Mesenchymal stem cell (in vitro differentiated cells and primary cell): Measurements from ENCODE around the gene CALHM2.
"Not testable (repeated sequence)": the region's sequence is repeated elsewhere in the genome, so short reads cannot be mapped to it uniquely, and the experiment has no call there.

ENCODE experiments used
- DNase-seq: peaks from one replicate; pipeline ENCODE4 v3.0.0-alpha.2; 2013
- H2AFZ ChIP-seq: one replicate; pipeline ENCODE4 v1.6.1; 2013; ENCODE audit warnings: low read depth, mild to moderate bottlenecking, control low read depth, inconsistent platforms, low read length, moderate library complexity
- H2AK5ac ChIP-seq: 2 replicates; pipeline ENCODE4 v1.6.1; 2013; ENCODE audit warnings: low read length, moderate library complexity, mild to moderate bottlenecking, inconsistent platforms; ENCODE audit not compliant: severe bottlenecking
- H2BK120ac ChIP-seq: one replicate; pipeline ENCODE4 v1.6.1; 2013; ENCODE audit warnings: low read depth, mild to moderate bottlenecking, inconsistent platforms, low read length, moderate library complexity
- H2BK12ac ChIP-seq, 2 experiments: one replicate each; pipeline ENCODE4 v1.6.1; 2013; ENCODE audit warnings: inconsistent platforms in 2 of 2, low read length in 2 of 2, mild to moderate bottlenecking in 2 of 2, moderate library complexity in 2 of 2, control low read depth in 1 of 2
- H2BK15ac ChIP-seq: one replicate; pipeline ENCODE4 v1.6.1; 2013; ENCODE audit warnings: mild to moderate bottlenecking, low read depth, inconsistent platforms; ENCODE audit not compliant: poor library complexity, severe bottlenecking
- H2BK5ac ChIP-seq: 2 replicates; pipeline ENCODE4 v1.6.1; 2013; ENCODE audit warnings: low read depth, mild to moderate bottlenecking, low read length, control low read depth, inconsistent platforms; ENCODE audit not compliant: poor library complexity, severe bottlenecking
- H3K14ac ChIP-seq, 2 experiments: one replicate each; pipeline ENCODE4 v1.6.1; 2013; ENCODE audit warnings: inconsistent platforms in 2 of 2, low read length in 2 of 2, control low read depth in 1 of 2, mild to moderate bottlenecking in 1 of 2, moderate library complexity in 1 of 2
- H3K18ac ChIP-seq, 2 experiments: one replicate each; pipeline ENCODE4 v1.6.1; 2013; ENCODE audit warnings: inconsistent platforms in 2 of 2, low read length in 2 of 2, control low read depth in 1 of 2, low read depth in 1 of 2, mild to moderate bottlenecking in 1 of 2
- H3K23ac ChIP-seq, 2 experiments: one replicate each; pipeline ENCODE4 v1.6.1; 2013; ENCODE audit warnings: inconsistent platforms in 2 of 2, low read length in 2 of 2, mild to moderate bottlenecking in 2 of 2, moderate library complexity in 2 of 2, control low read depth in 1 of 2
- H3K27ac ChIP-seq: 2 replicates; pipeline ENCODE4 v1.5.1; 2013; ENCODE audit warnings: mild to moderate bottlenecking, moderate library complexity, low read length, control low read depth, inconsistent platforms; ENCODE audit not compliant: poor library complexity, severe bottlenecking
- H3K27me3 ChIP-seq, 2 experiments: 2 replicates each; pipeline versions ENCODE4 v1.6.1 to v1.7.0; 2013; ENCODE audit warnings: low read length in 2 of 2, mild to moderate bottlenecking in 2 of 2, moderate library complexity in 2 of 2, control low read depth in 1 of 2, inconsistent platforms in 1 of 2; ENCODE audit not compliant: control insufficient read depth in 1 of 2, insufficient read depth in 1 of 2
- H3K36me3 ChIP-seq, 2 experiments: 2 replicates each; pipeline versions ENCODE4 v1.6.1 to v1.7.0; 2013; ENCODE audit warnings: low read length in 2 of 2, control low read depth in 1 of 2, inconsistent platforms in 1 of 2, low read depth in 1 of 2, mild to moderate bottlenecking in 1 of 2; ENCODE audit not compliant: insufficient read depth in 2 of 2, control insufficient read depth in 1 of 2
- H3K4ac ChIP-seq, 2 experiments: one replicate each; pipeline ENCODE4 v1.6.1; 2013; ENCODE audit warnings: inconsistent platforms in 2 of 2, low read length in 2 of 2, mild to moderate bottlenecking in 2 of 2, moderate library complexity in 2 of 2, control low read depth in 1 of 2, low read depth in 1 of 2
- H3K4me1 ChIP-seq: 2 replicates; pipeline ENCODE4 v1.6.1; 2013; ENCODE audit warnings: low read depth, low read length, control low read depth; ENCODE audit not compliant: control insufficient read depth, insufficient read depth
- H3K4me2 ChIP-seq: 2 replicates; pipeline ENCODE4 v1.6.1; 2013; ENCODE audit warnings: low read length, mild to moderate bottlenecking, inconsistent platforms; ENCODE audit not compliant: poor library complexity, severe bottlenecking
- H3K4me3 ChIP-seq, 2 experiments: 2 replicates each; pipeline versions ENCODE4 v1.5.1 to v1.7.0; 2013; ENCODE audit warnings: low read length in 2 of 2, mild to moderate bottlenecking in 2 of 2, control low read depth in 1 of 2, low read depth in 1 of 2; ENCODE audit not compliant: insufficient read depth in 1 of 2
- H3K79me1 ChIP-seq: replicated peaks from 2 replicates; pipeline ENCODE4 v1.6.1; 2013; ENCODE audit warnings: mild to moderate bottlenecking, control low read depth, low read length, inconsistent platforms; ENCODE audit not compliant: poor library complexity, severe bottlenecking
- H3K9ac ChIP-seq: 2 replicates; pipeline ENCODE4 v1.7.0; 2013; ENCODE audit warnings: mild to moderate bottlenecking, low read length, moderate library complexity
- H3K9me3 ChIP-seq: 2 replicates; pipeline ENCODE4 v1.7.0; 2013; ENCODE audit warnings: mild to moderate bottlenecking, low read length; ENCODE audit not compliant: control insufficient read depth
- H4K8ac ChIP-seq: one replicate; pipeline ENCODE4 v1.6.1; 2013; ENCODE audit warnings: inconsistent platforms, mild to moderate bottlenecking, low read length, moderate library complexity
- H4K91ac ChIP-seq: one replicate; pipeline ENCODE4 v1.6.1; 2013; ENCODE audit warnings: mild to moderate bottlenecking, low read length, inconsistent platforms
- WGBS: methylation state at CpG from one replicate; pipeline ENCODE4 v1.1.7; 2013; ENCODE audit warnings: mixed read lengths; 5-methylcytosine and 5-hydroxymethylcytosine counted together

The CALHM2 gene

GRCh38 chr10:103491729-103492364 is 39.7 kb upstream of the CALHM2 start:
- Histone ChIP-seq H2AK5ac (peak overlapping the region; percentile 54), H2BK15ac (peak overlapping the region; percentile 5), H3K4ac (no peak overlapping the region), H4K91ac (peak overlapping the region; percentile 86), H2AFZ (no peak overlapping the region), H2BK12ac (peak overlapping the region; percentile 61 to 87), H4K8ac (peak overlapping the region; percentile 48), H3K23ac (no peak overlapping the region), H2BK5ac (no peak overlapping the region), H3K9ac (no peak overlapping the region), H3K9me3 (no peaks in the 10 kb centered on the region), H3K27me3 (peaks cover 39 to 41% of the 10 kb centered on the region in 2 experiments), H3K4me3 (no peak overlapping the region), H3K14ac (peak overlapping the region in 1 of 2 experiments; percentile 58), H3K79me1 (no peaks in the 10 kb centered on the region), H3K36me3 (no peaks in the 10 kb centered on the region), H3K27ac (peak overlapping the region; percentile 62), H2BK120ac (no peak overlapping the region), H3K4me2 (no peak overlapping the region), H3K18ac (peak overlapping the region; percentile 75 to 82), H3K4me1 (peaks cover 33% of the 10 kb centered on the region)
- 9% methylated on average over 7 of the region's 7 CpGs for WGBS
- DNase-seq, result peak; percentile 96

- Histone ChIP-seq H2BK120ac (no peak overlapping the region), H2BK12ac (peak overlapping the region; percentile 61 to 73), H3K18ac (no peak overlapping the region), H4K8ac (no peak overlapping the region), H3K36me3 (no peaks in the 10 kb centered on the region), H3K27me3 (peaks cover 32 to 38% of the 10 kb centered on the region in 2 experiments), H2AK5ac (peak overlapping the region; percentile 54), H2AFZ (no peak overlapping the region), H3K79me1 (no peaks in the 10 kb centered on the region), H3K4me1 (peaks cover 33% of the 10 kb centered on the region), H3K9me3 (no peaks in the 10 kb centered on the region), H3K9ac (no peak overlapping the region), H3K27ac (no peak overlapping the region), H2BK15ac (peak overlapping the region; percentile 71), H3K4me3 (no peak overlapping the region), H3K14ac (no peak overlapping the region), H3K4me2 (no peak overlapping the region), H2BK5ac (no peak overlapping the region), H4K91ac (no peak overlapping the region), H3K23ac (no peak overlapping the region), H3K4ac (no peak overlapping the region)
- 100% methylated on average over 1 of the region's 1 CpG for WGBS
- DNase-seq, result no peak
These were observed 38.8 kb upstream of the CALHM2 start for GRCh38 chr10:103490986-103491314.

GRCh38 chr10:103487410-103487708 is 35.2 kb upstream of the CALHM2 start:
- no peak overlapping the region for H3K4ac ChIP-seq
- no peak overlapping the region for H2AFZ ChIP-seq
- no peak overlapping the region for H2BK5ac ChIP-seq
- H3K14ac ChIP-seq, result no peak overlapping the region
- H2BK12ac ChIP-seq, result no peak overlapping the region
- H3K9ac ChIP-seq, result no peak overlapping the region
- H3K4me2 ChIP-seq, result no peak overlapping the region
- H3K79me1 ChIP-seq, result no peaks in the 10 kb centered on the region
- H3K23ac ChIP-seq, result no peak overlapping the region
- H3K36me3 ChIP-seq, result no peaks in the 10 kb centered on the region
- no peak overlapping the region for H4K91ac ChIP-seq
- H3K27me3 ChIP-seq, result peaks cover 6 to 14% of the 10 kb centered on the region in 2 experiments
- H3K9me3 ChIP-seq, result no peaks in the 10 kb centered on the region
- no peak overlapping the region for H2AK5ac ChIP-seq
- H3K18ac ChIP-seq, result no peak overlapping the region
- no peak overlapping the region for H2BK15ac ChIP-seq
- no peak overlapping the region for H2BK120ac ChIP-seq
- no peak overlapping the region for H3K27ac ChIP-seq
- peaks cover 16% of the 10 kb centered on the region for H3K4me1 ChIP-seq
- 83% methylated on average over 2 of the region's 2 CpGs for WGBS
- no peak for DNase-seq
- H3K4me3 ChIP-seq, result no peak overlapping the region
- H4K8ac ChIP-seq, result no peak overlapping the region

- H3K9ac ChIP-seq, H3K9me3 ChIP-seq, H2BK12ac ChIP-seq, H2BK15ac ChIP-seq, H2AFZ ChIP-seq, H2AK5ac ChIP-seq, H4K8ac ChIP-seq, H3K27ac ChIP-seq, H3K14ac ChIP-seq, H3K4me2 ChIP-seq, H3K23ac ChIP-seq, H3K18ac ChIP-seq, H3K4ac ChIP-seq, H3K79me1 ChIP-seq, H4K91ac ChIP-seq, H3K4me3 ChIP-seq, DNase-seq, H2BK5ac ChIP-seq, H2BK120ac ChIP-seq, H3K36me3 ChIP-seq: not testable (repeated sequence)
- WGBS, result 96% methylated on average over 7 of the region's 8 CpGs
- Histone ChIP-seq H3K27me3 (peaks cover 6 to 14% of the 10 kb centered on the region in 2 experiments), H3K4me1 (peaks cover 13% of the 10 kb centered on the region)
These were observed 34.7 kb upstream of the CALHM2 start for GRCh38 chr10:103486635-103487409.
